ENCODE measurements around the gene MRTFA. TPM values are rescaled to one million over a fixed set of nuclear protein-coding genes. Genes with fewer than 3 reads are reported as not detected.
A peak's percentile ranks its signal among the peaks of the same experiment; 100 is the strongest.

The MRTFA gene
- total and polyA plus RNA-seq, 9 of the 15 experiments (the other 6 are each of a cell fraction or from before 2014, with no cell fraction given): 0.84 to 21.1 (median 3.7) TPM

- TF ChIP-seq ZHX1 (conservative IDR thresholded peaks at IDR 0.05; ENCODE audit: low read length): no peak
- no peak for TF ChIP-seq PBX2 (CRISPR knock-in tag; IDR thresholded peaks at IDR 0.05; ENCODE audit: low read depth)
- peak; percentile 83 for TF ChIP-seq PBX2 (tag; conservative IDR thresholded peaks at IDR 0.05; ENCODE audit: low read depth)
- TF ChIP-seq ZNF507 (tag; conservative IDR thresholded peaks at IDR 0.05): no peak
- peak; percentile 83 for TF ChIP-seq ARID1B (IDR thresholded peaks at IDR 0.05)
- no peak for TF ChIP-seq ZNF589 (CRISPR knock-in tag; IDR thresholded peaks at IDR 0.05; ENCODE audit: low read depth)
- TF ChIP-seq ZNF274 (IDR thresholded peaks at IDR 0.05; ENCODE audit: borderline replicate concordance, low read depth, low read length): no peak
- TF ChIP-seq E2F8 (IDR thresholded peaks at IDR 0.05; ENCODE audit: low read depth, partially characterized antibody): no peak
- TF ChIP-seq CHAMP1 (IDR thresholded peaks at IDR 0.05): no peak
- no peak for TF ChIP-seq ZNF24 (IDR thresholded peaks at IDR 0.05)
- TF ChIP-seq PATZ1 (CRISPR knock-in tag; IDR thresholded peaks at IDR 0.05; ENCODE audit: borderline replicate concordance): no peak
- no peak for TF ChIP-seq DLX4 (CRISPR knock-in tag; IDR thresholded peaks at IDR 0.05)
- TF ChIP-seq DPF2 (IDR thresholded peaks at IDR 0.05): peak; percentile 84
Measured at GRCh38 chr22:40621309-40622151, 15.0 kb downstream of the MRTFA start (continued).
